CD4-positive, alpha-beta T cell treated with Interleukin-1 beta for 1 hour (primary cell): Measurements from ENCODE around the gene THAP8.
"Not testable (repeated sequence)": the region's sequence is repeated elsewhere in the genome, so short reads cannot be mapped to it uniquely, and the experiment has no call there.

Experiments used
- DNase-seq, 2 donors: peaks; one replicate each; pipeline ENCODE4 v3.0.0-alpha.2; 2020 to 2022

Gene THAP8

DNA sequence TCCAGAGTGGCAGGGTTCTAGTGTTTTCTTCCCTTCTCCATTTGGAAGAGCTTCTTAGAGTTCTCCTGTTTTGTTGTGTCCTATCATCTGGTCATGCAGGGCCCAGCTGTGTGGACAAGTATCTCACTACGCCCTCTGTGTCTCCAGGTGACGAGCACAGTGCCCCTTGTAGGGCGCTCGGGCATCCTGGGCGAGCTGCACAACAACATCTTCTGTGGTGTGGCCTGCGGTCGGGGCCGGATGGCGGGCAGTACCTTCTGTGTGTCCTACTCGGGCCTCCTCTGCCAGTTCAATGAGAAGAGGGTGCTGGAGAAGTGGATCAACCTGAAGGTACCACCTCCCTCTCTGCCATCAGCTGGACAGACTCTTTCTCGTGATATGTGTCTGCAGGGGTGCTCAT lies 13.6 kb upstream of the THAP8 start:
- DNase-seq: no peak

DNA sequence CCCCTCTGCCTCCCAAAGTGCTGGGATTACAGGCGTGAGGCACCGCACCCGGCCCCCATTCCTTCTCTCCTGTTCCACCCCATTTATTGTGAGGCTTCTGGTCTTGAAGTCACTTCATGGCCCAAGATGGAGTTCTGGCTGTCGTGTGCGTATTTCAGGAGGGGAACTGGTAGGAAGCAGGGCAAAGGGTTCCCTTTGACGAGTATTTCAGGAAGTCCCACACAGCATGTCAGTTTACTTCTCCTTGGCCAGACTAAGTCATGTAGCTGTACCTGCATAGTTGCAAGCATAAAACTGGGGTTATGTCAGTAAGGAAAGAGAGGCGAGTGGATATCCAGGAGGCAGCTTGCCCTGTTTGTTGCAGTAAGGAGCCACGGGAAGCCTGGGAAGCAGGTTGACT lies 10.7 kb upstream of the THAP8 start:
- no peak for DNase-seq

DNA sequence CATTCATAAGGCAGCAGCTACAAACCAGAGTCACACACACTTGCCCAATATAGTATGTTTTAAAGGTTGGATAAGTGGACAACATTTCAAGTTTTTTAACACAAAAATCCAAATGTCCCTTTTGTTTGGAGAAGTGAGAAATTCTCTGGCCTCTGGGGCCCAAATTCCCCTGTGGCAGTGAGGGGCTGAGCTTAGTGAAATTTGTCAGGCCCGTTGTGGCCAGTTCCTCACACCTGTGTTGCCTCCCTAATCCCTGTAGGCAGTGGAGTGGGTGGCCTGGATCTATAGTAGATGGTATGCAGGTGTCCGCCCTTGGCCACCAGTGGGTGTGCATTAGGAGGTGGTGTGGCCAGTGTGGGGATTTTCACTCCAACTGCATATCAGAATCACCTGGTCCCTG lies 7.3 kb upstream of the THAP8 start:
- DNase-seq: no peak

DNA sequence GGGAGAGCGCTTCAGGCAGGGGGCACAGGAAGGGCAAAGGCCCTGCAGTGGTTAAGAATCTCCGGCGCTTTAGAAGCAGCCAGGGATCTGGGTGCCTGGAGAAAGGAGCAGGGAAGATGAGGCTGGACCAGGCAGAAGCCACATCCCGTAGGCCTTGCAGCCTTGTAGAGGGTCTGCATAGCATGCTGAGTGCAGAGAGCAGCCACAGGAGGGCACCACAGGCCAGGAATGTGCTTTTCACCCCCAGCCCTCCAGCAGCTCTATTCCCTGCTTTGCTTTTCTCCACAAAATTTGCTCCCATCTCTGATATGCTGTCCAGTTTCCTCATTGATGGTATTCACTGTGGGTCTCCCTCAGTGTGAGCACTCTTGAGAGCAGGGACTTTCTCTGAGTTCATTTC lies 6.3 kb upstream of the THAP8 start:
- peak; percentile 7 to 16 for DNase-seq

DNA sequence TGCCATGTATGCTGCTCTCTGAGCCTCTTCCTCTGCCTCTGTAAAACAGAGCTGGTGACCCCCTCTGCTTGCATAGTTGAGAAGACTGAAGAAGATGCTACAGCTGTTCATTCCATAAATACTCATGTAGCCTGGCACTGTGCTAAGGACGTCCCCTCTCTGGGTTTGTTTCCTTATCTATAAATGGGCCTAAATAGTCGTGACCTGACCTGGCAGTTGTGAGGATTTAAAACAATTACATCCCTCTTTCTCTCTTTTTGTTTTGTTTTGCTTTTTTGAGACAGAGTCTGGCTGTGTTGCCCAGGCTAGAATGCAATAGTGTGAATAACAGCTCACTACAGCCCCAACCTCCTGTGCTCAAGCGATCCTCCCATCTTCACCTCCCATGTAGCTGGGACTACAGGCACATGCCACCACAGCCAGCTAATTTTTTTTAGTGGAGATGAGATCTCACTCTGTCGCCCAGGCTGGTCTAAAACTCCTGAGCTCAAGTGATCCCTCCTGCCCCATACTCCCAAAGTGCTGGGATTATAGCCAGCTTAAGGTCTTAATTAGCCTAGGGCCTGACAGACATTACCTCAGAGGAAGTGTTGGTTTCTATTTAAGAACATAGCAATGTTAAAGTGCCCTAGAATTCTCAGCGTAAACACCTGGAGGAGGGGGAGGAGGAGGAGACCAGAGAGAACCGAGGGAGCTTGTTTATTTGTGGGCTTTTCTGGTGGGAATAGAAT lies 5.3 kb upstream of the THAP8 start:
- DNase-seq: no peak

- no peak for DNase-seq
Measured at GRCh38 chr19:36058481-36059179, 4.5 kb upstream of the THAP8 start.

DNA sequence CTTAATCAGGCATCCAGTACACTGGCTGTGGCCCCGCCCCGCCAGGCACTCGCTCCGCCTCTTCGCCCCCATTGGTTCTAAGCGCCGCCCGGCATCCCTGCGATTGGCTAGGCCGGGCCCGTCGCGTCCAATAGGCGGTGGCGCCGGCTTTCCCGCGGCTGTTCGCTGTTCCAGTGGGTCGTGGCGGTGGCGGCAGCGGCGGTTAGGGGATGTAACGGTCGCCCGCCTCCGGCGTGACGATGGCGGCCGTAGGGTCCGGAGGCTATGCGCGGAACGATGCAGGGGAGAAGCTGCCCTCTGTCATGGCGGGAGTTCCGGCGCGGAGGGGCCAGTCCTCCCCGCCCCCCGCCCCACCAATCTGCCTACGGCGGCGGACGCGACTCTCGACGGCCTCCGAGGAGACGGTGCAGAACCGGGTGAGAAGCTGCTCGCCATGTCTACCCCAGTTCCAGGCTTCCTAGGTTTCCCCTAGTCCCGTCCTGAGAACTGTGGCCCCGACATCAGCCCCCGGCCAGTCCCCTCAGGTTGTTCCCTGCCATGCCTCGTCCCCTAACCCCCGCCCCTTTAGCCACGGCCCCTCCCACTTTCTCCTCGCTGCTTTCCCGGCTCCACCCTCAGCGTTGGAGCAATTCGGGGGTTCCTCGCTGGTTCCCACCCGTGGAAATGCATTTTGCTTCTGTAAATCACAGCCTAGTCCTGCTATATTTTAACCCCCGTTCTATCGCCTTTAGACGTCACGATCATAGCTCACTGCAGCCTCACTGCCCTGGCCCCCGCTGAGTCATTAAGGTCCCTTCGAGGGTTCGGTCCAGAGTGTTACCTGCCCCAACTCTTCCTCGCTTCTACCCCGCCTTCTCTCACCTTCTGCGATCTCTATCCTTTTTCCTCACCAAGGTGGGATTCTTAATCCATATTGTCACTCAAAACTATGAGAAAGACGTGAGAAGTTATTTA lies 925 bp upstream of the THAP8 start, which contains the start of gene WDR62:
Gene WDR62 (plus strand): TSS at position 165 of the 954 bp plus-strand sequence. CDS start 75 bp downstream, at position 240.
- peak; percentile 93 to 94 for DNase-seq

- DNase-seq: no peak
Measured at GRCh38 chr19:36051637-36052036, 2.4 kb downstream of the THAP8 start.

DNA sequence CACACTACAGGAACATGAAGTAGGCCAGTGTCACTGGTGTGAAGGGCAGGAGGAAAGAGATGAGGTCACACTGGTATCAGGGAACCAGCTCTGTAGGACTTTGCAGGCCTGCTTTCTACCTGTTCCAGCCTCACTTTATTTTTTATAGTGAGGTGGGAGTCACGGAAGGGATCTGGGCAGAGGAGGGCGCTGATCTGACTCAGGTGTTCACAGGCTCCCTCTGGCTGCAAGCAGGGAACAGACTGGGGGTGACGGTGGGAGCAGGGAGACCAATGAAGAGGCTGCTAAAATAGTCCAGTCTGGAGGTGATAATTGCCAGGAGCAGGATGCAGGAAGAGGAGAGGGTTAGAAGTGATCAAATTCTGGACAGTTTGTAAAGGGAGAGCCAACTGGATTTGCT lies 2.8 kb downstream of the THAP8 start:
- no peak for DNase-seq

DNA sequence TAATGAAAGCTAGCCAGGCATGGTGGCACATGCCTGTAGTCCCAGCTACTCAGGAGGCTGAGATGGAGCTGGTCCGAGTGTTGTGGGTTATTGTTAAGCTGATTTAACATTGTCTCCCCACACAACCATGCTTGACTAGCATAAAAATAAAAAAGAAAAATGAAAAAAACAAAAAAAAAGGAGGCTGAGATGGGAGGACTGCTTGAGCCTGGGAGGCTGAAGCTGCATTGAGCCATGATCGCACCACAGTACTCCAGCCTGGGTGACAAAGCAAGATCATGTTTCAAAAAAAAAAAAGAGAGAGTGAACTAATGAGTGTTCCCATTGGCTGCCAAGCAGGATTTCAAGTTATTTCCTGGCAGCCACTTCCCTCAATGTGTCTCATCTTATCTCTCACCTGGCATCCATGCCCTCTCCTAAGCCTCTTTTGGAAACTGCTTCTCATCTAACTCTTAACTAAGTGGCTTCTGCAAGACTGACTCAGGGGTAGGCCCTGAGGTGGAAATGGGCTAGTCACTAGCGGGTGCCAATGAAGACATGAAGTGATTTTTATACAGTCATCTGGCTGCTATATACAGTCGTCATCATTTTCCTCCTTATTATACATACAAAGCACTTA lies 4.9 kb downstream of the THAP8 start:
- DNase-seq: no peak

GRCh38 chr19:36047835-36048234 lies 6.2 kb downstream of the THAP8 start:
- DNase-seq: no peak

DNA sequence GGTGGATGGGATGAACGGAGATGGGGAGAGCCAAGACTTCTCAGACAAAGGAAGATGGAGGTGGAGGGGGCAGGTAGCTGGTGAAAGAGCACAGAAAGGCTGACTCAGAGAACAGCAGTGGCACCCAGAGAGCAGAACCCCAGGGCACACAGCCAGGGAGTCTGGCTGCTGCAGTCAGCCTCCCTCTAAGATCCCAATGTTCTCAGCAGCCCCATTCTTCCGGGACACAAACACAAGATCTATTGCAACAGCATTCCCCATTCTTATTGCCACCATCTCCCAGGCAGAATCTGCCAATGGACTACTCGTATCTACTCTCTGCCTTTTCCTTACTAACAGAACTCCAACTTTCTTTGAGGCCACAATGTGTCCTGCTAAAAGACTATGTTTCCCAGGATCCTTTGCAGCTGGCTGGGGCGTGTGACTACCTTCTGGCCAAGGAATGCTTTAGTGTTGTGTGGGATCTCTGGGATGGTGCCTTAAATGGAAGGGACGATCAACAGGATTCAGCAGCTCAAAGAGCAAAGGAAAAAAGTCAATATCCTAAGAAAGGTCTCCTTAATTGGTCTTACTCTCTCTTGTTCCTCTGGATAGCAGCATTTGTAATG lies 7.5 kb downstream of the THAP8 start:
- no peak for DNase-seq

- no peak for DNase-seq
Measured at GRCh38 chr19:36043952-36044351, 10.1 kb downstream of the THAP8 start.

GRCh38 chr19:36041831-36042230 lies 12.3 kb downstream of the THAP8 start:
- DNase-seq: no peak

GRCh38 chr19:36041092-36041491 lies 13.0 kb downstream of the THAP8 start:
- not testable (repeated sequence) for DNase-seq

DNA sequence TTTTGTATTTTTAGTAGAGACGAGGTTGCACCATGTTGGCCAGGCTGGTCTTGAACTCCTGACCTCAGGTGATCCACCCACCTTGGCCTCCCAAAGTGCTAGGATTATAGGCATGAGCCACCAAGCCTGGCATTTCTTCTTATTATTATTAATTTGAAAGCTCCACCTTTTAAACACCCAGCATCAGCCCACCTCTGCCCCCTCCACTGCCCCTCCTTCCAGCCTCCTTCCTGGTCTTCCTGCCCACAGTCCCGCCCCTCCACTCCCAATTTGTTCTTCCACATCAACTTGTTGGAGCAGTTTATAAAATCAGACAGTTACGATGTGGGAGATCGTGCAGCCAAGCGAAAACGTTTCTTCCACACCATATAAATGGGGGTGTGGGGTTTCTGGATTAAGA lies 13.6 kb downstream of the THAP8 start:
- no peak for DNase-seq

- DNase-seq: peak; percentile 24 to 45
Measured at GRCh38 chr19:36032251-36033104, 21.6 kb downstream of the THAP8 start, which contains the start of gene CLIP3. TSS of gene CLIP3 (minus strand) at chr19:36032873. CDS start at chr19:36032357, 516 bp downstream.

- DNase-seq: no peak
Measured at GRCh38 chr19:36031308-36031707, 22.8 kb downstream of the THAP8 start.

DNA sequence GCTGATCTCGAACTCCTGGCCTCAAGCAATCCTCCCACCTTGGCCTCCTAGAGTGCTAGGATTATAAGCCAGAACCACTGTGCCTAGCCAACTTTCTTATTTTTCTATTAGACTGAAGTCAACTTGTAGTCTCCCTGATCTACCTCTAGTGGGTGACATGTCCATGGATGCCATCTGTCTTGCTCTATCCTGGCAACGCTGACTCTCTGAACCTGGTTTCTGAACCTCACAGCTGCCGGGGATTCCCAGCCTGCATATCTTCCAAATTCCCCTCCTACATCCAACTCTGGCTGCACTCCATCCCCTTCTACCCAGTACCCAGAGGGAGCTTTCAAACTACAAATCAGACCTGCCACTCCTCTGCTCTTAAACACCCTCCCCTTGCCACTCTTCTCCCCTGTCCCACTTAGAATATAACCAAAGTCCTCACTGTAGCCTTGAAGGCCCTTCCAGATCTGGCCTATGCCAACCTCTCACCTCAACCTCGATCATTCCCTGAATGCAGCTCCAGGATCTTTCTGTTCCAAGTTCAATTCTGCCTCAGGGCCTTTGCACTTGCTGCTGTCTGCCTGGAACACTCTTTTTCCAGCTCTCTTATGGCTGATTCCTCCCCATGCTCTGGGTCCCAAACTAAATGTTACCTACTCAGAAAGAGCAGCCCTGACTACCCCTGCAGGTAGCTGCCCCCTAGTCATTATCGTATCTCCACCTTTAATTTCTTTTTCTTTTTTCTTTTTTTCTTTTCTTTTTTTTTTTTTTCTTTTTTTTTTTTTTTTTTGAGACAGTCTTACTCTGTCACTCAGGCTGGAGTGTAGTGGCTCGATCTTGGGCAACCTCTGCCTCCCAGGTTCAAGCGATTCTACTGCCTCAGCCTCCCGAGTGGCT lies 23.6 kb downstream of the THAP8 start:
- no peak for DNase-seq
